Activated naive CD4-positive, alpha-beta T cell treated with anti-CD3 and anti-CD28 coated beads, Interleukin-2, amount 50 U/mL, for 24 hours (primary cell): ENCODE results near the gene ECE2.

Experiments used
- H3K27ac Mint-ChIP-seq: one replicate; pipeline ENCODE4 v1.8.0; 2021; ENCODE audit warnings: mild to moderate bottlenecking, mixed read lengths
- H3K27me3 Mint-ChIP-seq: one replicate; pipeline ENCODE4 v1.8.0; 2021; ENCODE audit warnings: mixed read lengths
- H3K36me3 Mint-ChIP-seq: one replicate; pipeline ENCODE4 v1.8.0; 2021; ENCODE audit warnings: mixed read lengths
- H3K4me1 Mint-ChIP-seq: one replicate; pipeline ENCODE4 v1.8.0; 2021; ENCODE audit warnings: mixed read lengths
- H3K4me3 Mint-ChIP-seq: one replicate; pipeline ENCODE4 v1.8.0; 2021; ENCODE audit warnings: mild to moderate bottlenecking, mixed read lengths
- H3K9me3 Mint-ChIP-seq: one replicate; pipeline ENCODE4 v1.8.0; 2021; ENCODE audit warnings: mixed read lengths

The ECE2 gene

GRCh38 chr3:184284696-184285095, 8.9 kb downstream of the ECE2 start:
- Mint-ChIP-seq H3K4me3 (no peak overlapping the region), H3K4me1 (no peaks in the 10 kb centered on the region), H3K27me3 (peaks cover 3% of the 10 kb centered on the region), H3K36me3 (no peaks in the 10 kb centered on the region), H3K9me3 (no peaks in the 10 kb centered on the region), H3K27ac (no peak overlapping the region)

GRCh38 chr3:184289426-184289938, 13.7 kb downstream of the ECE2 start:
- H3K9me3 Mint-ChIP-seq, result no peaks in the 10 kb centered on the region
- no peak overlapping the region for H3K27ac Mint-ChIP-seq
- H3K27me3 Mint-ChIP-seq, result peaks cover 3% of the 10 kb centered on the region
- no peaks in the 10 kb centered on the region for H3K4me1 Mint-ChIP-seq
- H3K4me3 Mint-ChIP-seq, result no peak overlapping the region
- H3K36me3 Mint-ChIP-seq, result no peaks in the 10 kb centered on the region

GRCh38 chr3:184290331-184290730, 14.5 kb downstream of the ECE2 start:
- Mint-ChIP-seq H3K4me1 (no peaks in the 10 kb centered on the region), H3K36me3 (no peaks in the 10 kb centered on the region), H3K27me3 (peaks cover 3% of the 10 kb centered on the region), H3K9me3 (no peaks in the 10 kb centered on the region), H3K4me3 (no peak overlapping the region), H3K27ac (no peak overlapping the region)

GRCh38 chr3:184291044-184291737, 15.4 kb downstream of the ECE2 start:
- Mint-ChIP-seq H3K27me3 (peaks cover 3% of the 10 kb centered on the region), H3K4me1 (no peaks in the 10 kb centered on the region), H3K9me3 (no peaks in the 10 kb centered on the region), H3K36me3 (no peaks in the 10 kb centered on the region), H3K4me3 (no peak overlapping the region), H3K27ac (no peak overlapping the region)

DNA sequence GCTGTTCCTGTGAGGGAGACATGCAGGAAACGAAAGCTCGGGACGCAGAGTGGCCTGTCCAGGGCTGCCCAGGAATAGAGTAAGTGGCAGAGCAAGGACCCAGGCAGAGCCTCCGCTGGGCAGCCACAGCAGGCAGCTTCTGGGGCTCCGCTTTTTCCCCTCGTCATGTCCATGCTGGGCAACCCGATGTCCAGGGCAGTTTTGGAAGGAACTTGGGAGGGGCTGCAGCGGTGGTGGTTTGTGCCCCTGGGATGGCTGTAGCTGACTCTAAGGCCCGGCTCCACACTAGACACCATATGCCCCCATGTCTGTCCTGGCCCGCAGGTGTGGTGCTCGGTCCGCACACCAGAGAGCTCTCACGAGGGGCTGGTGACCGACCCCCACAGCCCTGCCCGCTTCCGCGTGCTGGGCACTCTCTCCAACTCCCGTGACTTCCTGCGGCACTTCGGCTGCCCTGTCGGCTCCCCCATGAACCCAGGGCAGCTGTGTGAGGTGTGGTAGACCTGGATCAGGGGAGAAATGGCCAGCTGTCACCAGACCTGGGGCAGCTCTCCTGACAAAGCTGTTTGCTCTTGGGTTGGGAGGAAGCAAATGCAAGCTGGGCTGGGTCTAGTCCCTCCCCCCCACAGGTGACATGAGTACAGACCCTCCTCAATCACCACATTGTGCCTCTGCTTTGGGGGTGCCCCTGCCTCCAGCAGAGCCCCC, 16.1 kb downstream of the ECE2 start:
- Mint-ChIP-seq H3K4me3 (no peak overlapping the region), H3K27me3 (peaks cover 2% of the 10 kb centered on the region), H3K27ac (no peak overlapping the region), H3K36me3 (no peaks in the 10 kb centered on the region), H3K9me3 (no peaks in the 10 kb centered on the region), H3K4me1 (no peaks in the 10 kb centered on the region)

DNA sequence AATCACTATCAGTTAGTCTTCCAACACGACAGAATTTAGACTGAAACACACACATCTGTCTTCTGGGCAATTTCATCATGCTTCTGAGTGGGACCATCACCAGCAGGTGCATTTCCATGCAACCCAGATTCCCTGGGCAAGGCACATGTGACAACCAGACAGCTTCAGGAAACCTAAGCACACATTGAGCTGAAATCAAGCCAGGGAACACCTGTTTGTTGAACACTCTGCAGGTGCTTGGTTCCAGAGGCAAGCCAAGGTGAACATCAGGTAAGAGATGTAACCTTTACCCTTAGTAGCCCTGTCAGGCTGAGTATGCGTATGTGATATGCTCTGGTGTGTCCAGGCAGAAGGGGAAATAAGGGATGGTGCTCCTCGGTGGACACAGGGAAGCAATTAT, 19.9 kb downstream of the ECE2 start:
- Mint-ChIP-seq H3K4me3 (no peak overlapping the region), H3K36me3 (peaks cover 7% of the 10 kb centered on the region), H3K4me1 (peaks cover 16% of the 10 kb centered on the region), H3K9me3 (no peaks in the 10 kb centered on the region), H3K27me3 (no peaks in the 10 kb centered on the region), H3K27ac (no peak overlapping the region)

DNA sequence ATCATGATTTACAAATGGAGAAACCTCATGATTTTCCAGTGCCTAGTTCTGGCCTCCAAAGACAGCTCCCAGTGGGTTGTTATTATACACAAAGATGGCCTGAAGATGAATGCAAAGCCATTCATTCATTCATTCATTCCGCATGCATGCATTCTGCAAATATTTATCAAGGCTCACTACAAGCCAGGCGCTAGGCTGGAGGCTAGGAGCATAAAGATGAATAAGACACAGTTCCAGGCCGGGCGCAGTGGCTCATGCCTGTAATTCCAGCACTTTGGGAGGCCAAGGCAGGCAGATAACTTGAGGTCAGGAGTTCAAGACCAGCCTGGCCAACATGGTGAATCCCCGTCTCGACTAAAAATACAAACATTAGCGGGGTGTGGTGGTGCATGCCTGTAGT, 20.8 kb downstream of the ECE2 start:
- H3K4me1 Mint-ChIP-seq, result peaks cover 21% of the 10 kb centered on the region
- no peak overlapping the region for H3K4me3 Mint-ChIP-seq
- peaks cover 8% of the 10 kb centered on the region for H3K36me3 Mint-ChIP-seq
- no peak overlapping the region for H3K27ac Mint-ChIP-seq
- no peaks in the 10 kb centered on the region for H3K9me3 Mint-ChIP-seq
- no peaks in the 10 kb centered on the region for H3K27me3 Mint-ChIP-seq

DNA sequence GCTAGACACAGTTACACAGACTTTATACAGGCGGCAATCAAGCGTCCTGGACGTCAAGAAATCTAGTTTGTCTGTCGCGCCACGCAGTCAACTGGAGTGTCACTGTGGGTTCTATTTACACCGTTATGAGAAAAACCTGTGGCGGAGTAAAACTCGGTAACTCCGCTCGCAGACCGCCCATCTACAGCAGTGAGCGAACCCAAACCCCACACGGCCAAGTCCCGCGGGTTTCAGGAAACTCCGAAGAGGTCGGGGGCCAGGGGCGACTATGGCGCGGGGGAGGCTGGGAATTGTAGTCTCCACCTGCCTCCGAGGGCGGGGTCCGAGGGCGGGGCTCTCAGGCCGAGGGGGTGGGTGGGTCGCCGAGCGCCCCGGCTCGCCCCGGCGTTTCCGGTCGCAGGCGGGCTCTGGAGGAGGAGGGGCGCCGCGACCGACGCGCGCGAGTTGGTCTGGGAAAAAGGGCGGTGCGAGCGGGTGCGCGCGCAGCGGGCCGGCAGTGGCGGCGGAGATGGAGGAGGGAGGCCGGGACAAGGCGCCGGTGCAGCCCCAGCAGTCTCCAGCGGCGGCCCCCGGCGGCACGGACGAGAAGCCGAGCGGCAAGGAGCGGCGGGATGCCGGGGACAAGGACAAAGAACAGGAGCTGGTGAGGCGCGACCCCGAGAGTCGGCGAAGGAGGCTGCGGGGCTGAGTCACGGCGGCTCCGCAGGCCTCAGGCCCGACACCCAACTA, 23.1 kb downstream of the ECE2 start, which contains the start of gene PSMD2:
PSMD2 (plus strand) TSS at position 483 of the 729 bp plus-strand sequence; CDS start at position 509, 26 bp downstream.
- peaks cover 34% of the 10 kb centered on the region for H3K4me1 Mint-ChIP-seq
- peak within 1 kb of the TSS; percentile 95 for H3K4me3 Mint-ChIP-seq
- H3K9me3 Mint-ChIP-seq, result no peaks in the 10 kb centered on the region
- H3K27ac Mint-ChIP-seq, result peak within 1 kb of the TSS; percentile 96
- peaks cover 8% of the 10 kb centered on the region for H3K36me3 Mint-ChIP-seq
- H3K27me3 Mint-ChIP-seq, result no peaks in the 10 kb centered on the region

GRCh38 chr3:184299488-184300377, 23.9 kb downstream of the ECE2 start:
- Mint-ChIP-seq H3K9me3 (no peaks in the 10 kb centered on the region), H3K27me3 (no peaks in the 10 kb centered on the region), H3K4me3 (peak overlapping the region; percentile 95), H3K4me1 (peaks cover 34% of the 10 kb centered on the region), H3K36me3 (peaks cover 10% of the 10 kb centered on the region), H3K27ac (peak overlapping the region; percentile 96)

- peaks cover 12% of the 10 kb centered on the region for H3K36me3 Mint-ChIP-seq
- H3K27ac Mint-ChIP-seq, result peak overlapping the region; percentile 30
- H3K4me1 Mint-ChIP-seq, result peaks cover 34% of the 10 kb centered on the region
- H3K27me3 Mint-ChIP-seq, result no peaks in the 10 kb centered on the region
- no peaks in the 10 kb centered on the region for H3K9me3 Mint-ChIP-seq
- H3K4me3 Mint-ChIP-seq, result peak overlapping the region; percentile 95
These were observed 24.5 kb downstream of the ECE2 start for GRCh38 chr3:184300378-184300720.

DNA sequence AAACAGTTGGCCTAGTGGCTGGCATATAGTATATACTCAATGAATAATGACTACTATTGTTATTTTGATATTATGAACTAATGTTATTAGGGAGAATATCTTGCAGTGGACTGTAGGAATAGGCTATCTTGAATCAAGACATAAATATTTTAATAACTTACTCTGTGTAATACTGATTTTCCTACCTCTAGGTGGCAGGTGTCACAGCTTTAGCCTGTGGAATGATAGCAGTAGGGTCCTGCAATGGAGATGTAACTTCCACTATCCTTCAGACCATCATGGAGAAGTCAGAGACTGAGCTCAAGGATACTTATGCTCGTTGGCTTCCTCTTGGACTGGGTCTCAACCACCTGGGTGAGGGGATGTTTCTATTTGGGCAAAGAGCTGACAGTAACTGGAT, 29.8 kb downstream of the ECE2 start:
- Mint-ChIP-seq H3K27ac (no peak overlapping the region), H3K4me3 (no peak overlapping the region), H3K27me3 (no peaks in the 10 kb centered on the region), H3K36me3 (peaks cover 23% of the 10 kb centered on the region), H3K4me1 (peaks cover 20% of the 10 kb centered on the region), H3K9me3 (no peaks in the 10 kb centered on the region)

DNA sequence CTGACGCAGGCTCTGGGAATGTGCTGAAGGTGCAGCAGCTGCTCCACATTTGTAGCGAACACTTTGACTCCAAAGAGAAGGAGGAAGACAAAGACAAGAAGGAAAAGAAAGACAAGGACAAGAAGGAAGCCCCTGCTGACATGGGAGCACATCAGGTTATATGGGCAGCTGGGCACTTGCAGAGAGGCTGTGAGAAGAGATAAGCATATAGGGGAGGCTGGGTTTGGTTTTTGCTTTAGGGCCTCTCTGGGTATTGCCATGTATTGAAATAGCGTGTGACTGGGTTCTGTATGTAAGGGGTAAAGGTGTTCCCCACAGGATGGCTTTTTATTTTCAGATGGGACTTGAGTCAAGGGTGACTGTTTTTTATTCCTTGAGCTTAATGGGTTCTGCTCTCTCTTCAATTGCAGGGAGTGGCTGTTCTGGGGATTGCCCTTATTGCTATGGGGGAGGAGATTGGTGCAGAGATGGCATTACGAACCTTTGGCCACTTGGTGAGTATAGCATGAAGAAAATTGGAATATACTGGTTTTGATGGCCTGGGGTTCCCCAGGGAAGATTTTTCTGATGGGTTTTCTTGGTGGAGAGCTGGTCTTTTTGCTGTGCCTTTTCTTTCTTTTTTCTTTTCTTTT, 30.6 kb downstream of the ECE2 start:
- H3K27ac Mint-ChIP-seq, result peak overlapping the region; percentile 0
- H3K4me3 Mint-ChIP-seq, result no peak overlapping the region
- peaks cover 19% of the 10 kb centered on the region for H3K36me3 Mint-ChIP-seq
- H3K27me3 Mint-ChIP-seq, result no peaks in the 10 kb centered on the region
- H3K9me3 Mint-ChIP-seq, result no peaks in the 10 kb centered on the region
- peaks cover 14% of the 10 kb centered on the region for H3K4me1 Mint-ChIP-seq

DNA sequence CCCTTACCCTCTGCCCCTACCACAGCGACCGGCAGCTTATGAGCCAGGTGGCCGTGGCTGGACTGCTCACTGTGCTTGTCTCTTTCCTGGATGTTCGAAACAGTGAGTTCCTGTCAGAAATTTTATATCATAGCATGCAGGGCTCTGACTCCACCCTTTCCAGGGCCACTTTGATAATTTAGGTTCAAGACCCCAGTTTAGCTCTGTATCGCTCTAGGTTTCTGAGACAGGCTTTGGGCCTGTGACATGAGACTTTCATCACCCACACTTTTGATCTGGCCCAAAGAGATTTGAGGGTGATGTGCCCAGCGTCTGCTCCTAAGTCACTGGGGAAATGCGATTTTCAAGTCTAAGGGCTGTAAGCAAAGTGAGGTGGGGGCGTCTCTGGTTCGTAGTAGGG, 32.1 kb downstream of the ECE2 start:
- H3K36me3 Mint-ChIP-seq, result peaks cover 19% of the 10 kb centered on the region
- no peaks in the 10 kb centered on the region for H3K9me3 Mint-ChIP-seq
- H3K27ac Mint-ChIP-seq, result peak overlapping the region; percentile 11
- H3K4me1 Mint-ChIP-seq, result peaks cover 5% of the 10 kb centered on the region
- H3K4me3 Mint-ChIP-seq, result no peak overlapping the region
- H3K27me3 Mint-ChIP-seq, result no peaks in the 10 kb centered on the region

GRCh38 chr3:184308744-184309143, 32.9 kb downstream of the ECE2 start:
- H3K4me3 Mint-ChIP-seq, result no peak overlapping the region
- no peaks in the 10 kb centered on the region for H3K4me1 Mint-ChIP-seq
- no peaks in the 10 kb centered on the region for H3K27me3 Mint-ChIP-seq
- no peak overlapping the region for H3K27ac Mint-ChIP-seq
- peaks cover 19% of the 10 kb centered on the region for H3K36me3 Mint-ChIP-seq
- no peaks in the 10 kb centered on the region for H3K9me3 Mint-ChIP-seq

- no peak overlapping the region for H3K27ac Mint-ChIP-seq
- no peaks in the 10 kb centered on the region for H3K9me3 Mint-ChIP-seq
- peaks cover 16% of the 10 kb centered on the region for H3K36me3 Mint-ChIP-seq
- H3K27me3 Mint-ChIP-seq, result no peaks in the 10 kb centered on the region
- H3K4me3 Mint-ChIP-seq, result no peak overlapping the region
- H3K4me1 Mint-ChIP-seq, result peaks cover 6% of the 10 kb centered on the region
These were observed 35.8 kb downstream of the ECE2 start for GRCh38 chr3:184311633-184312032.
